Amniotic epithelial cell (primary cell): ENCODE measurements around the gene USP32.
"Not testable (repeated sequence)": the region's sequence is repeated elsewhere in the genome, so short reads cannot be mapped to it uniquely, and the experiment has no call there.

Source experiments
- DNase-seq: peaks from one replicate; pipeline ENCODE4 v3.0.0-alpha.2; 2010; ENCODE audit warnings: low read depth

Gene USP32

GRCh38 chr17:60371818-60372510 is 20.0 kb downstream of the USP32 start:
- DNase-seq, result no peak

- no peak for DNase-seq
Observed at GRCh38 chr17:60371416-60371815, 20.5 kb downstream of the USP32 start.

- DNase-seq, result no peak
Observed at GRCh38 chr17:60369727-60370126, 22.2 kb downstream of the USP32 start.

DNA sequence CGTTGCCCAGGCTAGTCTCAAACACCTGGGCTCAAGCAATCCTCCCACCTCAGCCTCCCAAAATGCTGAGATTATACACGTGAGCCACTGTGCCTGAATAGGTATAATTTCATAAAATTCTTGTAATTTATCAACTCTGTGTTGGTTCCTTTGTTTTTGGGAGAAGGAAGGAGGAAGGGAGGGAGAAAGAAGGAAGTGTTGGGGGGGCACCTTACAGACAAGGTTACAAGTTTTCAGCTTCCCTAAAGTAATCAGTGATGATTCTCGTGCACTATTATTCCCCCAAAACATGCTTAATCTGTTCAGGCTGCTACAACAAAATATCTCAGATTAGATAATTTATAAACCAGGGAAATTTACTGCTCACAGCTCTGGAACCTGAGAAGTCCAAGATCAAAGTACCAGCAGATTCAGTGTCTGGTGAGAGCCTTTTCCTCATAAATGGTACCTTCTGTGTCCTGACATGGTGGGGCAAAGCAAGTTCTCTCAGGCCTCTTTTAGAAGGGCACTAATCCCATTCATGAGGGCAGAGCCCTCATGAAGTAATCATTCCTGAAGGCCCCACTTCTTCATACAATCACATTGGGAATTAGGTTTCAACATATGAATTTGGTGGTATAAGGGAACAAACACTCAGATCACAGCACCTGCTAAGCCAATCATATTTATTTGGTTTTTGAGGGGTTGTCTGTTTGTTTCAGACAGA is 28.1 kb downstream of the USP32 start:
- no peak for DNase-seq

GRCh38 chr17:60362329-60362728 is 29.6 kb downstream of the USP32 start:
- no peak for DNase-seq

DNA sequence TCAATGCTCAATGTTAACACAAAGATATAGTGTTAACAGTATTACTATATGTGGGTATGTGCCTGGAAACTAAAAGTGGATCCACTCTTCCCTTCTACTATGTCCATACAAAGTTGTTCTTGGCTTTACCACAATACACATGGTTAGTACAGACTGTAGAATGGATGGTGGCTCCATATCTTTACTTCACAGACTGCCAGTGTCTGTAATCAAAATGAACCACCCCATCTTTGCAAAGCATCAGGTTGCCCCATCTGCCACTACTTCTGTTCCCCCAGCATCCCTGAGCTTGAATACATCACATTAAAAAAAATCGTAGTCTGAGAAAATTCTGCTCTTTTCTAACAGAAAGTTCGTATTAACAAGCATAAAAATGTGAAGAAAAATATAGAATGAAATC is 30.0 kb downstream of the USP32 start:
- no peak for DNase-seq

GRCh38 chr17:60359415-60359814 is 32.5 kb downstream of the USP32 start:
- DNase-seq, result no peak

DNA sequence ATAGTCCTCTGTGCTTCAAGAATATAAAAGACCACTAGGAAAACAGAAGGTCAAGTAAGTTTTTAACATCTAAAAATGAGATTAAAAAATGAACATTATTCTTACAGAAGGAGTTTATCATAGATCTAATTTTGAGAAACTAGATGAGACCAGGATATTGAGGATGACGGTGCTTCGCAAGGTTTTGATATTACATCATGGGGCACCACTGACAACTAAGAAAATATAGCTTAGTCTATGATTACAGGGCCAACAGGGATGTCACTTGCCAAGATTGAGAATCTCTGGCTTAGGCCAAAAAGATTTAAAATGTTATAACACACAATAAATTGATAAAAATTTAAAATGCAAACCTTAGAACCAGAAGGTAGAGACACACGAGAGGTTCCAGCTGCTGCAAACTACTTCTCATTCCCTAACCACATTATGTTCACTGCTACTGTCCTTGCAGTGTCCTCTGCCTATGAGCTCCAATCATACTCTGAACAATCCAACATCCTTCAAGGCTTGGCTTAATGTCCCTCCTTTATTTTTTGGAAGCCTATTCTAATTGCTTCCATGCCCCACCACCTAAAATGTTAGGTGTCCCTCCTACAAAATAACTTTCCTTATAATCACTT is 33.2 kb downstream of the USP32 start:
- DNase-seq, result no peak

GRCh38 chr17:60356940-60357339 is 35.0 kb downstream of the USP32 start:
- peak; percentile 85 for DNase-seq

DNA sequence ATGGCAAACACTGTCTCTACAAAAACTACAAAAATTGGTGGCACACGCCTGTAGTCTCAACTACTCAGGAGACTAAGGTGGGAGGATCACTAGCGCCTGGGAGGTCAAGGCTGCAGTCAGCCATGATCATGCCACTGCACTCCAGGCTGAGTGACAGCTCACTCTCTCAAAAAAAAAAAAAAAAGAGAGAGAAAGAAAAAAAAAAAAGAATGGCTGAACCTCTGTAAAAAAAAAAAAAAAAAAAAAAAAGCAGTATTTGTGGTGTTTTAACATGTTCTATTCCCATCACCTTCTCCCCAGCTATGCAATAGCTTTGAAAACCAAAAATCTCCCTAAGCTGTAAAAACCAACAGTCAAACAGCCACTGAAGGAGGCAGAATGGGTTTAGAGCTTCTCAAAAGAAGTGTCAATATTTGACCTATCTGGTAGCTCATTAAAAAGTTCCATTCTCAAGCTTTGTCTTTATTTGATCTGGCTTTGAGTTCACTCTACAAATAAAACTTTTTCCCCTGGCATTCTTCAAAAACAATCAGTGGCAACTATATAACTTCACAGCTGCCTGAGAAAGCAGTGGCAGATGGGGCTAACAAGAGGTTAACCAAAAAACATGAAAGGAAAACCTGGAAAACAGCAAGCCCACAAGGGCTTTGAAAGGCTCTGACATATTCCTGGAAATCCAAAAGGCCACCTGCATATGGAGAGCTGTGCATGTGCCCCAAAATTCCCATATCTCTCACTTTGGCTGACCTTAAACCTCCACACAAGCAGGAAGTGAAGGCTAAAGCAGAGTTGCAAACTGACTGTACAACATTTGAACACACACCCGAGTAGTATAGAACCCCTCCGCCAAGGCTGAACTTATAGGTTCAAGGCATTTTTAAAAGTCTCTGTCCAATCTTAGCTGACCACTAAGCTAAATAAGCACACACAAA is 36.0 kb downstream of the USP32 start:
- no peak for DNase-seq

GRCh38 chr17:60354223-60354622 is 37.7 kb downstream of the USP32 start:
- DNase-seq, result peak; percentile 94

- DNase-seq, result no peak
Observed at GRCh38 chr17:60353773-60354172, 38.2 kb downstream of the USP32 start.

GRCh38 chr17:60352569-60352968 is 39.4 kb downstream of the USP32 start:
- DNase-seq, result no peak

DNA sequence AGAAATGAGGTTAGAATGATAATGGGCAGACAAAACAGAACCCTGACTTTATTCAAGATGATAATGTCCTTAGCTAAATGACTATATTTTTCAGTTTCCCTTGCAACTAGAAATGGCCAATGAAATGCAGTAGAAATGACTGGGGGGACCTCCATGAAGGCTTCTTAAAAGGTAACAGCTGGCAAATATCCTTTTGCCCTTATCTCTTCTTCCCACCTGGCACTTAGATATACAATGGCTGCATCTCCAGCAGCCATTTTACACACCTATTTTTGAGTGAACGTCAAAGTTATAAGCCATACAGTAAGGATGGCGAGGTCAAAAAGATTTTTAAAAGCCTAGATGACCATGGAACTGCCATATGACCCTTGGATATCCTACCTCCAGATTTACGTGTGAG is 39.9 kb downstream of the USP32 start:
- no peak for DNase-seq

- DNase-seq, result no peak
Observed at GRCh38 chr17:60351012-60351695, 40.8 kb downstream of the USP32 start.

DNA sequence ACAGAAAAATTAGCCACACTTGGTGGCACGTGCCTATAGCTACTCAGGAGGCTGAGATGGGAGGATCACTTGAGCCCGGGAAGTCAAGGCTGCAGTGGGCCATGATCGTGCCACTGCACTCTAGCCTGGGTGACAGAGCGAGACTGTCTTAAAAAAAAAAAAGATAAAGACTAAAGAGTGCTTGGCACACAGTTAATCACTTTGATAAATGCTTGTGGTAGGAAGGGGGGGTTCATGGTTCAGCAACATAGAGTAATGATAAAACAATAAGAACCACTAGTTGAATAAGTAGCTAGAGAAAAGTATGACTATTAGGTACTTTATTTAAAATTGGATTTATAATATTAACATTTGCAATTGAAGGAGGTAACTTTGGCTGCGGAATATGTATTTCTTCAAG is 43.3 kb downstream of the USP32 start:
- DNase-seq, result no peak

- no peak for DNase-seq
Observed at GRCh38 chr17:60345233-60345632, 46.7 kb downstream of the USP32 start.

DNA sequence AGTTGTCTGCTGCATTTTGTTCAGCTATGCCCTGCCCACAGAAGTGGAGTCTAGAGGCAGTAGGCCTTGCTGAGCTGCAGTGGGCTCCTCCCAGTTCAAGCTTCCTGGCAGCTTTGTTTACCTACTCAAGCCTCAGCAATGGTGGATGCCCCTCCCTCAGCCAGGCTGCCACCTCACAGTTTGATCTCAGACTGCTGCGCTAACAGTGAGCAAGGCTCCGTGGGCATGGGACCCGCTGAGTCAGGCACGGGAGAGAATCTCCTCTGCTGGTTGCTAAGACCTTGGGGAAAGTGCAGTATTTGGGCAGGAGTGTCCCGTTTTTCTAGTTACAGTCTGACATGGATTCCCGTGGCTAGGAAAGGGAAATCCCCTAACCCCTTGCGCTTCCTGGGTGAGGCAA is 49.4 kb downstream of the USP32 start:
- not testable (repeated sequence) for DNase-seq

DNA sequence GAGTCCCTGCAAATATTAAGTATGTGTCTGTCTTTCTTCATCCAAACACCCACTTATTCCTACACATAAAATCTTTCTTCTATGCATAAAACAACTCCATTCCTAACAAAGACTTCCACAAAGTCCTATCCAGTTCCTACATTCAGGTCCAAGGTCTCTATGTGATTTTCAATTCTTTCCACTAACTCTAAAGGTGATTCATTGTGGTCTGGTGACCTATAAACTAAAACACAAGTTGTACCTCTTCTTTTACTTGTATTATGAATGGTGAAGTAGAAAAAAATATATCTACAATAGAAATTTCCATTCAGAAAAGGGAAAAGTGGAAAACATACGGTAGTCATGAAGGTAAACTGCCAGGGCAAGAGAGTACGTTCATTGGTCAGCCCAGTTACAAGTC is 56.6 kb downstream of the USP32 start:
- DNase-seq, result no peak

DNA sequence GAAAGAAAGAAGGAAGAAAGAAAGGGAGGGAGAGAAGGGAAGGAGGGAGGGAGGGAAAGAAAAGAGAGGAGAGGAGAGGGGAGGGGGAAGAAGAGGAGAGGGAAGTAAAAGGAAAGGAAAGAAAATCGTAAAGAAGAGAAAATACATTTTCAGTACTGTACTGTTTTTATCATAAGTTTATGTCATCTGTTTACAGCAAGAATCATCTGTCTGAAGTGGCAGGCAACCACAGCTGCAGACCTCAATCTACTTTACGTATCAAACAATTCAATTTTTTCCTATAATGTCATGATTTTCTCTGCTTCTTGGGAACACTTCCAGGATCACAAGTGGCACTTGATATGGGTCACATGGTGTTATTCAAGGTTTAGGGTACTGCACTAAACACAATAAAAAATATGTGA is 58.3 kb downstream of the USP32 start:
- no peak for DNase-seq

GRCh38 chr17:60333072-60333471 is 58.9 kb downstream of the USP32 start:
- not testable (repeated sequence) for DNase-seq

DNA sequence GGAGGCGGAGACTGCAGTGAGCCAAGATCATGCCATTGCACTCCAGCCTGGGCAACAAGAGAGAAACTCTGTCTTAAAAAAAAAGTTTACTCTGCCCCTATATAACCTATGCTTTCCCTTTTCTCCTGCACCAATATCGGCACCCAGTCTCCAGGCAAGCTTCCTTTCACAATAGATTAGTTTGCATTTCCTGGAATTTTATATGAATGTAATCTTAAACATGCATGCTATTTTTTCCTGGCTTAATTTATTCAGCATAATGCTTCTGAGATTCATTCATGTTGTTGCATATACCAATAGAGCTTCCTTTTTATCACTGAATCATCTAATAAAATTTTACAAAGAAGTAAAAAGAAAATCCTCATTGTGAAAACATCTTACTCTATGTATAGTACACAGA is 59.4 kb downstream of the USP32 start:
- no peak for DNase-seq
